T-helper 22 cell (primary cell): ENCODE results near the gene ZNF618.

Source experiments
- DNase-seq: peaks from one replicate; pipeline ENCODE4 v3.0.0-alpha.2; 2020; ENCODE audit warnings: low read depth

The ZNF618 gene

DNA sequence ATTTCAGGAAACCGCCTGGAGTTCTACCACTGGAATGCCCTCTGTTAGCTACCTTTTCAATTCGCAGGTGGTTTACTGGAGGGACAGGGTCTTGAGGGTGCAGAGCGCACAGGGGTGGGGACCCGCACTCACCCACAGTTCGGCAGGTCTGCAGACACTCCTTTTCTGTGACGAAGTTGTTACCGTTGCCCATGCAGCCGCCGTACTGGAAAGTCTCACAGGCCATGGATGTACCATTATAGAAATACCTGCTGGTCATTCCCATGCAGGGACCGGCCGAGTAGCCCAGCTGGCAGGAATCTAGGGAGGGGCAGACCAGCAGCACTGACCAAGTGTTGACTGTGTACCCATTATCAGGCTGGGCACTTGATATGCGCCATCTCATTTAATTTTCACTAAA, 185.2 kb downstream of the ZNF618 start:
- no peak for DNase-seq

GRCh38 chr9:114061830-114062474, 185.8 kb downstream of the ZNF618 start:
- DNase-seq, result no peak

GRCh38 chr9:114065304-114065703, 189.2 kb downstream of the ZNF618 start:
- DNase-seq, result no peak

GRCh38 chr9:114069476-114070187, 193.5 kb downstream of the ZNF618 start:
- no peak for DNase-seq

DNA sequence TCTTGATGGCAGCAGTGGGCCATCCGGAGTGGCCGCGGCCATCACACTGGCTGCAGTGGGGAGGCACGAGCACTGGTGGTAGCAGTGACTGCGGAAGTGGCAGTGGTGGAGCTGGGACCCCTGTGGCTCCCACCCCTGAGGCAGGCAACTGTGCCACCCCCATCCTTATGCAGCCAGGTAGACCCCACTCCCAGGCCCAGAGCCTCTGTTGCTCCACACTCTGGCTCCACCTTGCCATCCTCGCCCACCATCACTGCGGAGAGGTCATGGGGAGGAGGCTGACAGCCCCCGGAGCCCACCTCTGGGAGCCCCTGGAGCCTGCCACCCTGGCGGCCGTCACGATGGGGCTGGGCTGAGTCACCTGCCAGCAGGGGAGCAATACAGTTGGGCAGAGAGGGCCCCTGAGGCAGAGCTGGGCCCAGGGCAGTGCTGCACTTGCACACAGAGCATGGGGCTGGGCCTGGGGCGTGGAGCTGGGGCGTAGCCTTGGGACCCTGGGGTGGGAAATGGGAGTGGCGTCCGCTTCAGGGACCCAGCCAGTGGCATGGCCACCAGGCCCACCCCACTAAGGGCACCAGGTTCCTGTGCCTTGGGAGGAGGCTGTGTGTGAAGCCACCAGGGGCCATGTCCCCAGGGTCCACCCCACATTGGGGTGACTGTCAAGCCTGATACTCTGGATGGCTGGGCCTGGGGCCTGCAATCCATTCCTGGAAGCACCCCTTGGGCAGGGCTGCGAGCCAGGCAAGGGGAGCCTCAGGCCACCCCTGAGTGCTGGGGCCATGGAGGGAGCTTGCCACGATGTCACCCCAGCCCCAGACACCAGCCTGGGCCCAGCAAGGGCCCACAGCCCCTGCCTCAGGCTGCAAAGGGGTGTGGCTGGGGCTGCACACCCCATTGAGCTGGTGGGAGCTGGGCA, 194.3 kb downstream of the ZNF618 start:
- no peak for DNase-seq

GRCh38 chr9:114071197-114071795, 195.2 kb downstream of the ZNF618 start:
- DNase-seq, result no peak

DNA sequence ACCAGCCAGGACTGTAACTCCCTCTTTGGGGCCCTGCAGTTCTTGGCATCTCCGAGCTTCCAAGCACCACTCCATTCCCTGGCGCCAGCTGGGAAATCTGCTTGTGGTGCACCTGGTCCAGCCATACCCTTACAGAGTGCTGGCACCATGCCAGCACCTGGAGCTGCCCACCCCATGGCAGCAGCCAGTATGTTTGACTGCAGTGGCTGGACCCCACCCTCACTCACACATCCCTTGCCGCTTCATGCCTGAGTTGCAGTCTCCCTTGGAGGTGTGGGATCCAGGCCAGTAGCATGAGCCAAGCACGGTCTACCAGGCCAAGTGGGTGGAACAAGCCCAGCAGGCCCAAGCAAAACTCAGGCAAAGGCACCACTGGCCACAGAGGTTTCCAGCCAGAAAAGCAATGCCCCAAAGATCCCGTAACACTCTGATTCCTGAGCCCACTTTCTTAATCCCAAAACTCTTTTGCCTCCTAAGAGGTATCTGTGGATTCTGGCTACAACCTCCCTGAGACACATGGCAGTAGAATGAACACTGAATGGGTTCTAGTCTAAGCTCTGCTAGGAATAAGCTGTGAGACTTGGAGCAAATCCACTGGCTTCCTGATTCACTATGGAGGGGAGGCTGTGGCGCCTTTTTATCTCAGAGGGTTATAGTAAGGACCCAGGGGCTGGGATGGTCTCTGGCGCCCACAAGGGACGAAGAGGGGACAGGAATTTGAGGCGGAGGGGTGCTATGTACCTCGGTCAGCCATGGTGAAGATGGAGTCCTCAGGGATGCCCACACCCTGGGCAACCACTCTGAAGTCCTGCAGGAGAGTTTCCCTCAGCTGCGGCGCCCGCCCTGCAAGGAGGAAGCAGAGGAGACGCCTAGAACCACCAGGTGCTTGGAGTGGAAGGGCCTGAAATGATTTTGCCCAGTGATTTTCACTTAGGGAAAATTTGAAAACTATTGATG, 196.4 kb downstream of the ZNF618 start:
- DNase-seq, result no peak

GRCh38 chr9:114075602-114076001, 199.5 kb downstream of the ZNF618 start:
- DNase-seq, result no peak

DNA sequence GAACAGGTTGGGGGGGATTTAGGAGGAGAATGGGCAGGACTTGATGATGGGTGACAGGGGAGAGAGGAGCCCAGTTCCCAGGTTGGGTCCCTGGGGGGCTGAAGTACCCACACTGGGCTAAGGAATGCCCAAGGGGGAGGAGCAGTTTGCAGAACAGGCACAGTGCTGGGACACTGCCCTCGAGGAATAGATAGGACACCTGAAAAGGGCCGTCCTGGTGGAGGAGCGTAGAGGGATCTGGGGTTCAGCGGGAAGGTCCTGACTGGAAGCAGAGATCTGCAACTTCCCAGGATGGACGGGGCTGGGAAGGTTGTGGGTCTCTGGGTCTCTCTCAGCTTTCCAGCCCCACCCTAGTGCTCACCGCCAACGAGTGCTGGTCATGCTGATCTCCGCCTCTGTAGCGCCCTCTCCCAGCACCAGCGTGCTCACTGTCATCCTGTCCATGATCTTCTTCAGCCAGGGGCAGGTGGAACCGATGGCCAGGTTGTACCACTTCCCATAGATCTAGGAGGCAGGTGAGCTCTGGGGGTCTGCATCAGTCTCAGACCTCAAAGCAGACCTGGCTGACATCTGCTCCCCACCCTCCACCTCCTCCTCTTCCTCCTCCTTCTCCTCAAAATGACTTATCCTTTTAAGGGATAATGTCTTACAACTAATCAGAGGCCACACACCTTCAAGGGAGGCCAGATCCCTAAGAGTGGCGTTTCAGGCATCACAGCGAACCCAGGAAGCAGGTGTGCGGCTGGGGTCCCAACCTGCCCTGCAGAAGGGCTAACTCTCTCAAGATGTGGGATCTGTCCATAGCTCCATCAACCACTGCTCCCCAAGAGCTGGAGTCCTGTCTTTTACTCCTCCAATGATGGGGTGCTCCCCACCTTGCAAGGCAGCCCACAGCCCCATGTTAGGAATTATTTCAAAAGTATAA, 200.4 kb downstream of the ZNF618 start:
- no peak for DNase-seq

- no peak for DNase-seq
Observed at GRCh38 chr9:114077162-114077837, 201.2 kb downstream of the ZNF618 start.

GRCh38 chr9:114078021-114078780, 202.1 kb downstream of the ZNF618 start, which contains the start of gene AMBP:
Gene AMBP, minus strand, starts transcription at chr9:114078300. Its CDS starts 91 bp downstream, at chr9:114078209.
- DNase-seq, result no peak

DNA sequence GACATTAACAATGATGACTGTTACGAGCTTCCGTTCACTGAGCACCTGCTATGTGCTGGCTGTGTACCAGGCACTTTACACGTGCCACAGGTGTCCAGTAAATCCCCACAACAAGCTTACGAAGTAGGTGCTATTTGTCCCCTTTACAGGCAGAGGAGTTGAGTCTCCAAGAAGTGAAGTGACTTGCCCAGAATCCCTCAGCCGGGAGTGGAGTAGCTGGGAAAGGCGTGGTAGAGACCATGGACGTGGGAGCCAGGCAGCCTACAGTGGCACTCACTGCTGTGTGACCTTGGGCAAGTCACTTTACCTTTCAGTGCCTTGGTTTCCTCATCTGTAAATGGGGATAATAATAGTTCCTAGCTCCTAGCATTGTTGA, 202.7 kb downstream of the ZNF618 start:
- DNase-seq, result no peak

- no peak for DNase-seq
Observed at GRCh38 chr9:114080195-114080772, 204.2 kb downstream of the ZNF618 start.

DNA sequence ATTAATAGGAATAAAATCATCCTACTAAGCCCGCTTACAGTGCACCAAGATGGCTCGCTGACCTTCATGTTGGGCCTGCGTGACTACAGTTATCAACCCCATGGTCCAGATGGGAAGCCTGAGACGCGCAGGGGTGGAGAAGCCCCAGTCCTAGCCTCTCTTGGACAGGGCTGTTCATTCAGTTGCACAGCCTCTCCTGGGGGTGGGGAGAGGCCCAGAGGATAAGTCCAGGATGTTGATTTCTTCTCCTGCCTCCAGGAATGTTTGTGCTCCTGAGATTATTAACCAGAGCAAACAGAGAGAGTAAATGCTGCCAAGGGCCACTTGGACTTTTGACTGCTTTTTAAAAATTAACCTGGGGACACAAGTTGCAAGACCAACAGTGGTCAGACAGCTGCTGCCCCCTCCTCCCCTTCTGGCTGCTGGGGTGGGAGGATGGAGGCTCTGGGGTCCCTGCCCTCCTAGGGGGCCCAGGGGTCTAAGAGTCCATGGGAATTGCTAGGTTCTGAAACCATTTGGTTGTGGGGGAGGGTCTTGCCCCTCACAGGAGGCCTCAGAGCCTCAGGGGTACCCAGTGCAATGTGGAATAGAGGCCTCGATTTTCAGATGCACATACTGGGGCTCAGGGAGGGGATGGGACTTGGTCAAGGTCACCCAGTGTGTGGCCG, 204.8 kb downstream of the ZNF618 start:
- no peak for DNase-seq

GRCh38 chr9:114081441-114082016, 205.4 kb downstream of the ZNF618 start:
- DNase-seq, result no peak

- DNase-seq, result peak; percentile 22
Observed at GRCh38 chr9:114082017-114082762, 206.1 kb downstream of the ZNF618 start.
